Karpas-422 (cell line): ENCODE results near the gene SHROOM4. TPM values are rescaled to one million over a fixed set of nuclear protein-coding genes. Genes with fewer than 3 reads are reported as not detected.

Experiments
- small RNA-seq: library from RNA; depleted of rRNA; stranded (forward); fragments of <200 nt; gene quantifications from one replicate; pipeline ENCODE3, GENCODE V24; 2014
- total RNA-seq: library from RNA; depleted of rRNA; stranded (reverse); fragments of >200 nt; shearing (Covaris generic); gene quantifications from 2 replicates; pipeline ENCODE4 v1.2.3, GENCODE V29; 2014; ENCODE audit warnings: low replicate concordance; rRNA removed

SHROOM4 gene
- total RNA-seq, 1 experiment from 2014 or later: not detected

Small RNAs within 50 kb of the gene (small RNA-seq; reads per million reads assigned to genes)
- not detected for gene RNU6-935P

Other genes with a start within 250 kb of the SHROOM4 start
- gene BMP15, start 96.5 kb upstream of the SHROOM4 start, total RNA-seq: not detected in 2 replicates